ENCODE results near the gene MAPKAP1.

DNA sequence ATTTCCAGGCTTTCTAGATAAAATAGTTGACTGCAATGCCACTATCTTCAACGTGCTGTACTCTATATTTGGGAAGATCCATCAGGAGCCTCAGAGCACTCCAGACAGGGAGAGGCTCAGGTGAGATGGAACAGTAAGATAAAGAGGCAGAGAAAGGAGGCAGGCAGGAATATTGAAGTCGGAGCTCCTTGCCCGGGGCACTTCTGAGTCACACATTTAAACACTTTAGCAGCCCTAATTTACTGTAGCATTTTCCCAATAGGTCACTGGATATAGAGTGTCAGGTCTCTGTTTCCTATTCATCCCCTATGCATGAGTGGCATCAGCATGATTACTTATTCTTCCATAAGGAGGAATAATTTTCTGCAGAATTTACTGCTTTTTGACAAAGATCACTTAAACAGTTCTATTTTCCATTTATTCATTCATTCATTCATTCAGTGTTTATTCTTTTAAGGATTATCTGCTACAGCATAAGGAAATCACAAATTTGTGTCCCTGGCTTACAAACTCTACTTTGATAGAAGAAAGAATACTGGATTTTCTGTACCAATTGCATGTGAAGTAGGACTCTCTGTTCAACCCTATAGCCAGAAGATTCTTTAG, 170.7 kb downstream of the MAPKAP1 start:
- TF ChIP-seq, protein P1, sequence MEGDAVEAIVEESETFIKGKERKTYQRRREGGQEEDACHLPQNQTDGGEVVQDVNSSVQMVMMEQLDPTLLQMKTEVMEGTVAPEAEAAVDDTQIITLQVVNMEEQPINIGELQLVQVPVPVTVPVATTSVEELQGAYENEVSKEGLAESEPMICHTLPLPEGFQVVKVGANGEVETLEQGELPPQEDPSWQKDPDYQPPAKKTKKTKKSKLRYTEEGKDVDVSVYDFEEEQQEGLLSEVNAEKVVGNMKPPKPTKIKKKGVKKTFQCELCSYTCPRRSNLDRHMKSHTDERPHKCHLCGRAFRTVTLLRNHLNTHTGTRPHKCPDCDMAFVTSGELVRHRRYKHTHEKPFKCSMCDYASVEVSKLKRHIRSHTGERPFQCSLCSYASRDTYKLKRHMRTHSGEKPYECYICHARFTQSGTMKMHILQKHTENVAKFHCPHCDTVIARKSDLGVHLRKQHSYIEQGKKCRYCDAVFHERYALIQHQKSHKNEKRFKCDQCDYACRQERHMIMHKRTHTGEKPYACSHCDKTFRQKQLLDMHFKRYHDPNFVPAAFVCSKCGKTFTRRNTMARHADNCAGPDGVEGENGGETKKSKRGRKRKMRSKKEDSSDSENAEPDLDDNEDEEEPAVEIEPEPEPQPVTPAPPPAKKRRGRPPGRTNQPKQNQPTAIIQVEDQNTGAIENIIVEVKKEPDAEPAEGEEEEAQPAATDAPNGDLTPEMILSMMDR (conservative IDR thresholded peaks at IDR 0.05) = no peak
- TF ChIP-seq ZFX (IDR thresholded peaks at IDR 0.05) = no peak

Measured in C4-2B (cell line).